K562 (cell line): Measurements from ENCODE around the gene ZBTB2.

ENCODE experiments used
- ARID2 ChIP-seq: fragments of 450-650 bp; IDR thresholded peaks from 2 replicates; pipeline ENCODE4 v1.6.1; 2017; ENCODE audit warnings: antibody characterized with exemption, mild to moderate bottlenecking
- CBX2 ChIP-seq: fragments of 200-600 bp; sonication (generic); IDR thresholded peaks from one replicate; pipeline ENCODE4 v1.6.1; 2012; ENCODE audit warnings: mild to moderate bottlenecking, low read length, inconsistent platforms; ENCODE audit not compliant: insufficient read depth, poor library complexity, severe bottlenecking
- CEBPB ChIP-seq: fragments of 450-650 bp; IDR thresholded peaks from 2 replicates; pipeline ENCODE4 v1.6.1; 2016; ENCODE audit warnings: missing genetic modification characterization, missing compliant biosample characterization
- CTCF ChIP-seq, 3 experiments: IDR thresholded peaks in 2 of 3; conservative IDR thresholded peaks in 1 of 3; 2 replicates each; pipeline ENCODE4 v1.5.1; 2011 to 2012; ENCODE audit warnings: low read length in 3 of 3, mild to moderate bottlenecking in 3 of 3, control low read depth in 2 of 3, improper control_type of control experiment in 1 of 3, inconsistent platforms in 1 of 3, low read depth in 1 of 3, mixed read lengths in 1 of 3, moderate library complexity in 1 of 3; ENCODE audit not compliant: insufficient read depth in 2 of 3
- JUNB ChIP-seq: fragments of 450-650 bp; formaldehyde crosslinking; conservative IDR thresholded peaks from 2 replicates; pipeline ENCODE4 v1.4.0; 2020; ENCODE audit warnings: mild to moderate bottlenecking
- JUND ChIP-seq, 2 experiments: IDR thresholded peaks; 2 replicates in 1 of 2; 3 replicates in 1 of 2; pipeline ENCODE4 v1.6.1; 2011; ENCODE audit warnings: borderline replicate concordance in 2 of 2, low read depth in 2 of 2, low read length in 2 of 2, improper control_type of control experiment in 1 of 2, missing biosample characterization in 1 of 2, missing genetic modification characterization in 1 of 2, missing genetic modification reagents in 1 of 2
- NEUROD1 ChIP-seq: fragments of 150-350 bp; IDR thresholded peaks from 2 replicates; pipeline ENCODE4 v1.6.1; 2014; ENCODE audit warnings: borderline replicate concordance, low read length, low read depth; ENCODE audit not compliant: partially characterized antibody
- POLR2A ChIP-seq: fragments of 450-650 bp; conservative IDR thresholded peaks from 2 replicates; pipeline ENCODE4 v1.6.1; 2016
- POLR3A ChIP-seq: IDR thresholded peaks from 2 replicates; pipeline ENCODE4 v1.6.1; 2011; ENCODE audit warnings: borderline replicate concordance, mild to moderate bottlenecking, moderate library complexity; ENCODE audit not compliant: insufficient read length, insufficient read depth; ENCODE audit errors: extremely low read depth
- RBM14 ChIP-seq: fragments of 200-400 bp; formaldehyde crosslinking; IDR thresholded peaks from 2 replicates; pipeline ENCODE4 v1.6.1; 2018; ENCODE audit warnings: low read depth, mild to moderate bottlenecking, low read length, moderate library complexity, borderline replicate concordance; ENCODE audit not compliant: insufficient read depth
- RCOR1 ChIP-seq, 2 experiments: IDR thresholded peaks; 2 replicates each; pipeline ENCODE4 v1.6.1; 2012; ENCODE audit warnings: low read depth in 2 of 2, low read length in 2 of 2, borderline replicate concordance in 1 of 2, improper control_type of control experiment in 1 of 2
- SIN3A ChIP-seq, 2 experiments: fragments of 150-350 bp in 1 of 2; IDR thresholded peaks; 2 replicates each; pipeline ENCODE4 v1.6.1; 2011 to 2016; ENCODE audit warnings: borderline replicate concordance in 2 of 2, low read depth in 2 of 2, low read length in 2 of 2, mild to moderate bottlenecking in 2 of 2, moderate library complexity in 2 of 2; ENCODE audit not compliant: control insufficient read depth in 1 of 2

DNA sequence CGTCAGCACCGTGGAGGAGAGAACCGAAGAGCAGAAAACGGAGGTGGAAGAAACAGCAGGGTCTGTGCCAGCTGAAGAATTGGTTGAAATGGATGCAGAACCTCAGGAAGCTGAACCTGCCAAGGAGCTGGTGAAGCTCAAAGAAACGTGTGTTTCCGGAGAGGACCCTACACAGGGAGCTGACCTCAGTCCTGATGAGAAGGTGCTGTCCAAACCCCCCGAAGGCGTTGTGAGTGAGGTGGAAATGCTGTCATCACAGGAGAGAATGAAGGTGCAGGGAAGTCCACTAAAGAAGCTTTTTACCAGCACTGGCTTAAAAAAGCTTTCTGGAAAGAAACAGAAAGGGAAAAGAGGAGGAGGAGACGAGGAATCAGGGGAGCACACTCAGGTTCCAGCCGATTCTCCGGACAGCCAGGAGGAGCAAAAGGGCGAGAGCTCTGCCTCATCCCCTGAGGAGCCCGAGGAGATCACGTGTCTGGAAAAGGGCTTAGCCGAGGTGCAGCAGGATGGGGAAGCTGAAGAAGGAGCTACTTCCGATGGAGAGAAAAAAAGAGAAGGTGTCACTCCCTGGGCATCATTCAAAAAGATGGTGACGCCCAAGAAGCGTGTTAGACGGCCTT lies 41.6 kb downstream of the ZBTB2 start:
- TF ChIP-seq SIN3A (IDR thresholded peaks at IDR 0.05; ENCODE audit: borderline replicate concordance in 2 of 2, control insufficient read depth in 1 of 2, low read depth in 2 of 2, low read length in 2 of 2) (no peak), CBX2 (no peak), NEUROD1 (no peak), CEBPB (tag) (no peak), CTCF (IDR thresholded peaks at IDR 0.05 in 2 of 3, conservative IDR thresholded peaks at IDR 0.05 in 1 of 3; ENCODE audit: insufficient read depth in 2 of 3, low read depth in 1 of 3, low read length in 3 of 3) (no peak), RBM14 (no peak), ARID2 (no peak), POLR2A (no peak), JUNB (no peak), RCOR1 (IDR thresholded peaks at IDR 0.05; ENCODE audit: borderline replicate concordance in 1 of 2, low read depth in 2 of 2, low read length in 2 of 2) (no peak), JUND (IDR thresholded peaks at IDR 0.05; ENCODE audit: borderline replicate concordance, low read depth, low read length) (no peak), JUND (tag; IDR thresholded peaks at IDR 0.05; ENCODE audit: borderline replicate concordance, low read depth, low read length) (no peak), POLR3A (no peak)
